Measurements from ENCODE around the gene RCAN3. TPM values are rescaled to one million over a fixed set of nuclear protein-coding genes. Genes with fewer than 3 reads are reported as not detected.
"Not testable (repeated sequence)": the region's sequence is repeated elsewhere in the genome, so short reads cannot be mapped to it uniquely, and the experiment has no call there.

RCAN3 gene
- total RNA-seq, 1 donor from 2014 or later, result 4.9 TPM

DNA sequence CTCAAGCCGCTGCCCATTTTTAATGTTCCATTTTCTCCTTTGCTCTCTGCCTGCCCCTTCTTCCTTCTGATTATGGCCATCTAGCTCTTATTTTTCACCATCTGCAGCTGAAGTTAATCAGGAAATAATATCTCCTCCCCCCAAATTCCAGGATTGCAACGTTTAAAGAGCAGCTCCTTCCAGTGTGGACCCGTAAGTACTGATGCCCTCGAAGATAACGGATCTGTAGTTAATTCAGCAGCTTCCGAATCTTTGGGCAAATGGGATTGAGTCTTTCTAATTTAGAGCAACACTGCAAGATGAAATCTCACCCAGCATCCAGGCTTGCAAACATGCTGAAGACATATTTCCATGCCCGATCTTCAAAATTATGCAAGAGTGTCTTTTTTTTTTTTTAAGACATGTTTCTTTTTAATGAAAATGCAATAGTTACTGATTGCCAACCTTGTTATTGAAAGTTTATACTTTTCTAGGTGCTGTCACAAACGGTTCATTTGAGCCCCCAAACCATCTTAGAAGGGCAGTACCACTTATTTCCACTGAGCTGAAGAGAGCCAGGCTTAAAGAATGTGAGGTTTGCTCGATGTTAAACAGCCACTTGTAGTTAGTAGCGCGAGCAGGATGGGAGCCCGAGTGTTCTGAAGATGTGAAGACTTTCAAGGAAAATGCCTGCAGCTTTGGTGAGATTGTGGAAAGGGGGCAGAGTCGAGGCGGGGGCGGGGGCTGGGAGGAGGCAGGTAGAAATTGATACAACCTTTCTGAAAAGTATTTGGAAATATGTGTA is 10.9 kb upstream of the RCAN3 start:
- H3K4me1 ChIP-seq, result no peaks in the 10 kb centered on the region
- H3K9me3 ChIP-seq (replicated peaks), result no peaks in the 10 kb centered on the region
- TF ChIP-seq, protein P1, sequence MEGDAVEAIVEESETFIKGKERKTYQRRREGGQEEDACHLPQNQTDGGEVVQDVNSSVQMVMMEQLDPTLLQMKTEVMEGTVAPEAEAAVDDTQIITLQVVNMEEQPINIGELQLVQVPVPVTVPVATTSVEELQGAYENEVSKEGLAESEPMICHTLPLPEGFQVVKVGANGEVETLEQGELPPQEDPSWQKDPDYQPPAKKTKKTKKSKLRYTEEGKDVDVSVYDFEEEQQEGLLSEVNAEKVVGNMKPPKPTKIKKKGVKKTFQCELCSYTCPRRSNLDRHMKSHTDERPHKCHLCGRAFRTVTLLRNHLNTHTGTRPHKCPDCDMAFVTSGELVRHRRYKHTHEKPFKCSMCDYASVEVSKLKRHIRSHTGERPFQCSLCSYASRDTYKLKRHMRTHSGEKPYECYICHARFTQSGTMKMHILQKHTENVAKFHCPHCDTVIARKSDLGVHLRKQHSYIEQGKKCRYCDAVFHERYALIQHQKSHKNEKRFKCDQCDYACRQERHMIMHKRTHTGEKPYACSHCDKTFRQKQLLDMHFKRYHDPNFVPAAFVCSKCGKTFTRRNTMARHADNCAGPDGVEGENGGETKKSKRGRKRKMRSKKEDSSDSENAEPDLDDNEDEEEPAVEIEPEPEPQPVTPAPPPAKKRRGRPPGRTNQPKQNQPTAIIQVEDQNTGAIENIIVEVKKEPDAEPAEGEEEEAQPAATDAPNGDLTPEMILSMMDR (IDR thresholded peaks at IDR 0.05; ENCODE audit: borderline replicate concordance), result no peak
- H3K36me3 ChIP-seq, result no peaks in the 10 kb centered on the region
- no peak overlapping the region for H3K27ac ChIP-seq (replicated peaks)
- intact Hi-C loops (cut with micrococcal nuclease), result no loop called here
- H3K27me3 ChIP-seq (ENCODE audit: low read depth), result peaks cover 44% of the 10 kb centered on the region
- H3K4me3 ChIP-seq, result no peak overlapping the region
- DNase-seq, result no peak

DNA sequence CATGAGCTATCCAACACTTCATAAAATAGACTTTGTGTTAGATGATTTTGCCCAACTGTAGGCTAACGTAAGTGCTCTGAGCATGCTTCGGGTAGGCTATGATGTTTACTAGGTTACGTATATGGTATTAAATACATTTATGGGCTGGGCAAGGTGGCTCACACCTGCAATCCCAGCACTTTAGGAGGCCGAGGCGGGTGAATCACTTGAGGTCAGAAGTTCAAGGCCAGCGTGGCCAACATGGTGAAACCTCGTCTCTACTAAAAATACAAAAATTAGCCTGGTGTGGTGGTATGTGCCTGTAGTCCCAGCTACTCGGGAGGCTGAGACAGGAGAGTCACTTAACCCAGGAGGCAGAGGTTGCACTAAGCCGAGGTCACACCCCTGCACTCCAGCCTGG is 9.7 kb upstream of the RCAN3 start:
- H3K4me1 ChIP-seq; H3K9me3 ChIP-seq (replicated peaks); intact Hi-C loops (cut with micrococcal nuclease); H3K4me3 ChIP-seq; DNase-seq; H3K27ac ChIP-seq (replicated peaks); H3K36me3 ChIP-seq: not testable (repeated sequence)
- H3K27me3 ChIP-seq (ENCODE audit: low read depth), result peaks cover 44% of the 10 kb centered on the region

DNA sequence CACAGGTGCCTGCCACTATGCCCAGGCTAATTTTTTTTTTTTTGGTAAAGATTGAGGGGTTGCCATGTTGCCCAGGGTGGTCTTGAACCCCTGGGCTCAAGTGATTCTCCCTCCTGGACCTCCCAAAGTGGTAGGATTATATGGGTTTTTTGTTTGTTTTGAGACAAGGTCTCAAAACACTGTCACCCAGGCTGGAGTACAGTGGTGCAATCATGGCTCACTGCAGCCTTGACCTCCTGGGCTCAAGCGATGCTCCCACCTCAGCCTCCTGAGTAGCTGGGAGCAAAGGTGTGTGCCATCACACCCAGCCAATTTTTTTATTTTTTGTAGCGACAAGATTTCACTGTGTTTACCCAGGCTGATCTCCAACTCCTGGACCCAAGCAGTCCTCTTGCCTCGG is 8.9 kb upstream of the RCAN3 start:
- intact Hi-C loops (cut with micrococcal nuclease), result no loop called here

DNA sequence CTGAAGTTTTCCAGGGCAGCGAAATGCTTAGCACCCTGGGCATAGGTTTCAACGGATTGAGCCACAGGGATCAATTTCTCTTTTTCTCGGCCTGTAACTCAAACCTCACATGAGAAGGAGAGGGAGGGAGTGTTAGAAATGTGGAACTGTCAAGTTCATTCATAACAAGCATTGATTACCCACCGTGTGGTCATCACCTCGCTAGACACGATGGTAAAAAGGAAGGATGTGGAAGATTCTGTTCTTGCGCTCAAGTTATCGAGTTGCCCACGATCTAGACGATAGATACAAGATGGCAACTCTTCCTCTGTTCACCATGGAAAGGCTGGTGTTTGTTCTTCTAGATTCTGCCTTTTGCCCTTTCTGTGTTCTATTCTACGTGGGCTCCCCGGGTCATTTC is 4.0 kb upstream of the RCAN3 start:
- intact Hi-C loops (cut with micrococcal nuclease), result no loop called here
- Histone ChIP-seq H3K36me3 (no peaks in the 10 kb centered on the region), H3K9me3 (replicated peaks) (no peaks in the 10 kb centered on the region), H3K27me3 (ENCODE audit: low read depth) (peaks cover 20% of the 10 kb centered on the region), H3K4me3 (no peak overlapping the region), H3K27ac (replicated peaks) (no peak overlapping the region), H3K4me1 (peaks cover 20% of the 10 kb centered on the region)
- TF ChIP-seq, protein P1 (IDR thresholded peaks at IDR 0.05; ENCODE audit: borderline replicate concordance), result no peak
- DNase-seq, result no peak

More for the DNA sequence above, 8.9 kb upstream of the RCAN3 start:
- TF ChIP-seq, protein P1 (IDR thresholded peaks at IDR 0.05; ENCODE audit: borderline replicate concordance), result no peak
- Histone ChIP-seq H3K27ac (replicated peaks) (no peak overlapping the region), H3K36me3 (no peaks in the 10 kb centered on the region), H3K27me3 (ENCODE audit: low read depth) (peaks cover 44% of the 10 kb centered on the region), H3K9me3 (replicated peaks) (no peaks in the 10 kb centered on the region), H3K4me1 (no peaks in the 10 kb centered on the region), H3K4me3 (no peak overlapping the region)
- no peak for DNase-seq

DNA sequence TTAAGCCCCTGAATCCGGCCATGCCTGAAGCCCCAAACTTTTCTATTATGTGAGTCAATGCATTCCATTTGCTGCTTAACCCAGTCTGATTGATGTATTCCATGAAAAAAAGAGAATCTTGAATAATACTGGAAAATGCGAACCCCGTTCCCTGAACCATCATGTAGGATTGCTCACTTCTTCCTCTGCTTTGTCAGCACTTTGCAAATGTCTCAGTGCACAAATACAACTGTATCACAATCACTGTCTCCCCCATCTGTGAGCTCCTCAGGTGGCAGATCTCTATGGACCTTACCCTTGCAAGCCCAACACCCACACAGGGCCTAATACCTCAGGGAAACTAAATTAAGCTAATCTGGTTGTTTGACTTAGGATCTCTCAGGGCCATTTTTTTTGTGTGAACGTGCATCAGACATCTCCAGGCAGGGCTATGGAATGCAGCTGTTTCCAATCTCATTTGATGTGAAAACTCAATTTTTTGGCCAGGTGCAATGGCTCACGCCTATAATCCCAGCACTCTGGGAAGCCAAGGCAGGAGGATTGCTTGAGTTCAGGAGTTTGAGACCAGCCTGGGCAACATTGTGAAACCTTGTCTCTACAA is 2.1 kb upstream of the RCAN3 start:
- TF ChIP-seq, protein P1 (IDR thresholded peaks at IDR 0.05; ENCODE audit: borderline replicate concordance), result no peak
- Histone ChIP-seq H3K36me3 (no peaks in the 10 kb centered on the region), H3K27ac (replicated peaks) (no peak overlapping the region), H3K9me3 (replicated peaks) (no peaks in the 10 kb centered on the region), H3K4me3 (no peak overlapping the region), H3K4me1 (peaks cover 21% of the 10 kb centered on the region), H3K27me3 (ENCODE audit: low read depth) (peaks cover 8% of the 10 kb centered on the region)
- no peak for DNase-seq
- intact Hi-C loops (cut with micrococcal nuclease), result loop anchor here (10.0 kb wide), 1 partner anchor 96 kb away; no protein-coding TSS in a partner anchor
